ENCODE results near the gene GRIN2A.

Gene GRIN2A

GRCh38 chr16:10128397-10129258 lies 53.6 kb downstream of the GRIN2A start:
- DNase-seq, result no peak

DNA sequence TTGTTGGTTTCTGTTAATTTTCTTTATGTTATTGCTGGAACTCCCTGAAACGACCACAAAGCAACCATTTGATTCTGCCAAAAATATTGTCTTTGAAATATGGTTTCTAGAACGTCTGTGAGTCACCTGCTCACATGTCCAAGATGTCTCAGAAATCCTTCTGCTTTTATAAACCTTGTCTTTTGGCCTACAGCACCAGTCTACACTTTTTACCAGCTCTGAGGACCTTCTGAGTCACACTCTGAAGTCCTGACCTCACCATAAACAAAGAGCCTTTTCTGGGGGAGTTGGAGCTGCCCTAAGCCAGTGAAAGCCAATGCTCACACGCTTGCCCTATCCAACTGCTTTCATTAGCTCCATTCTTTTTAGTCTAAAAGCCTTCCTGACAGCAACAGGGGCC lies 55.5 kb downstream of the GRIN2A start:
- no peak for DNase-seq

DNA sequence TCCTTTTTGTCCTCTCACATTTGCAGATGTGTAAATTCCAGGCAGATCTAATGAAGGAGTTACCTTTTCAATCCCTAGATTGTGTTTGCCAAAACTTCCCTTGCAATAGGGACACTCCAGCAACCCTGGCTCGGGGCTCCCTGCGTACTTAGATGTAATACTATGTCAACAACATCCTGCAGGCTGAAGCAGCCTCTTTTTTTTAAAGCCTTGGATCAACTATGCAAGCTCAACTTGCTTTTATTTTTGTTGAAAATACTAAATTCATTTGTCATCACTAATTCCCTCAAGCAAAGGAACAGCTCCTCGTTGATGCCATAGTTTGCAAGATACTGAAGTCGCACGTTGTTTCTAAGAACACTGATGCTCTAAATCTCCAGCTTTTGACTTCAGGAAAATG lies 59.1 kb downstream of the GRIN2A start:
- DNase-seq, result no peak

DNA sequence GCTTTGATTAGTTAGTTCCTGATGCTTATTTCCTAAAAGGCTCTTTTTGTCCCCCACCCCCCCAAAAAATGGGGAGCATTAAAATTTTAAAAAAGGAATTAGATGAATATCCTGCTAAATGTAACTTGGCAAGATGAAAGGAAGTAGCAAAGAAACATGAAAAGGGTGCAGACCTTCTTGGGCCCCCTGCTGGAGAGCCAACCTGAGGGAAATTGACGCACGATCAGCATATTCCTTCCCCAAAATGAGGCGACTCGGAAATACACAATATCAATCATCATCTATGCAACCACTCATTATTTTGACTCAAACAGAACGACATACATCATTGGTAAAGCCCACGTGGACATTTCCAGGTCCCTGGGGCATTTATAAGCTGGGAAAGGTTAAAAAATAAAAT lies 59.7 kb downstream of the GRIN2A start:
- no peak for DNase-seq

DNA sequence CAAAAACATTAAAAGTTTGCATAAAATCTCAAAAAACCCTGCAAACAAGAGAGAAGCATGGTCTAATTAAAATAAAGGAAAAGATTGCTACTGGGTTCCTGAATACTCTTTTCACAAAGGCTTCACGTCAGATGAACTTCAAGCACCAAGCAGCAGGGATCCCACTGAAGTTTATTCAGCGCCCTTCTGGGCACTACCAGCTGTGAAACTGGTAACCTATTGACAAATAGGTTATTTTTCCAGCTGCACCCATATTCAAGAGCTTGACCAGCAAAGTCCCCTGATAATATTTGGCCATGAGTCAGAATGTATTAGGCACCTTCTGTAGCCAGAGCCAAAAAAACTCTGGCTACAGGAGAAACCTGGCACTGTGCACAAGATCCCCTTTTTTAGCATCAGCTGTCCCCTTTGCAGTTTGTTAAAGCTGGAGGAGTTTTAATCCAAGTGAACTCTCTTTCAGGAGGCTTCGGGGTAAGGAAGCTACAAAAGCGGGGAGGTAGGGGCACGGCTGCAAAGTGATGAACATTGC lies 60.3 kb downstream of the GRIN2A start:
- no peak for DNase-seq

GRCh38 chr16:10121491-10121890 lies 60.7 kb downstream of the GRIN2A start:
- DNase-seq, result no peak

DNA sequence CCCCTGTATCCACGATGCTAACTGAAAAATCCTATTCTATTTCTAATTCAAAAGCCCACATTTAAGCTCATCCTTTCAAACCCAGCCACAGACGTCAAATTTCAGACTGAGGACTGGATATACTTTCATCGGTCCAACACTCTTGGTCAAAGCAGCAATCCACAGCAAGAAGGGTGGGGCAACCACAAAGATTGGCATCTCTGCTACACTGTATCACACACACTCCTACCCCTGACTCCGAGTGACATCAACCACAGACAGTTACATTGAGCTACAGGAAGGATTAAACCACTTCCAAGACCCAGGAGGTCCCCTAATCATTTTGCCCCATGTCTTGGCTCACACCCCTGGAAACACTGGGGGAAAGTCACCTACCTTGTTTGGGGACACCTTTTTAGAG lies 61.3 kb downstream of the GRIN2A start:
- no peak for DNase-seq

GRCh38 chr16:10114409-10114808 lies 67.8 kb downstream of the GRIN2A start:
- DNase-seq, result no peak

- no peak for DNase-seq
These were observed 69.0 kb downstream of the GRIN2A start for GRCh38 chr16:10113248-10113647.

DNA sequence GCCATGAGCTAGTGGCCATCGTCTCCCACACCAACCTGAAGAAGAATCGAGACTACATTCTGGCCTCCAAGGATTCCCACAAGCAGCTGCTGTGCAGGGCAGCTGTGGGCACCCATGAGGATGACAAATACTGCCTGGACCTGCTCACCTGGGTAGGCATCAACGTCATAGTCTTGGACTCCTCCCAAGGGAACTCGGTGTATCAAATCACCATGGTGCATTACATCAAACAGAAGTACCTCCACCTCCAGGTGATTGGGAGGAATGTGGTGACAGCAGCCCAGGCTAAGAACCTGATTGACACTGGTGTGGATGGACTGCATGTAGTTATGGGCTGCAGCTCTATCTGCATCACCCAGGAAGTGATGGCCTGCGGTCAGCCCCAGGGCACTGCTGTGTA lies 70.2 kb downstream of the GRIN2A start:
- DNase-seq, result no peak

DNA sequence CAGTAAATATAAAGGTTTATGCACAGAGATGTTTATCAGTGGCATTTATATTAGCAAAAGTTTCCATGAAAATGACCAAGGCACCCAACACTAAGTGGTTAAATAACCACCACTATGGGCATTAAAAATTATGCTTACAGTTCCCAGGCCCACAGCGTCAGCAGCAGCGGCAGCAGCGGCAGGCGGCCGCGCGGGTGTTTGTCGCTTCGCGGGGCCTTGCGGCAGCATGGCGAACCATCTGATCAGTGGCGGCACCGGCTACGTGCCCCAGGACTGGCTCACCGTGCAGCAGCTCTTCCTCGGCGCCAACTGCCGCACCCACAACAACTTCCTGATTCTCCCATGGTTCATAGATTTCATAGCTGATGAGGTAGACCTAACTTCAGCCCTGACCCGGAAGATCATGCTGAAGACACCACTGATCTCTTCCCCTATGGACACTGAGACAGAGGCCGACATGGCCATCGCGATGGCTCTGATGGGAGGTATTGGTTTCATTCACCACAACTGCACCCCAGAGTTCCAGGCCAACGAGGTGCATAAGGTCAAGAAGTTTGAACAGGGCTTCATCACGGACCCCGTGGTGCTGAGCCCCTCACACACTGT lies 71.0 kb downstream of the GRIN2A start:
- DNase-seq, result no peak

GRCh38 chr16:10110552-10110951 lies 71.7 kb downstream of the GRIN2A start:
- DNase-seq, result no peak

- no peak for DNase-seq
These were observed 75.1 kb downstream of the GRIN2A start for GRCh38 chr16:10107081-10107480.

- DNase-seq, result no peak
These were observed 78.5 kb downstream of the GRIN2A start for GRCh38 chr16:10103700-10104099.

DNA sequence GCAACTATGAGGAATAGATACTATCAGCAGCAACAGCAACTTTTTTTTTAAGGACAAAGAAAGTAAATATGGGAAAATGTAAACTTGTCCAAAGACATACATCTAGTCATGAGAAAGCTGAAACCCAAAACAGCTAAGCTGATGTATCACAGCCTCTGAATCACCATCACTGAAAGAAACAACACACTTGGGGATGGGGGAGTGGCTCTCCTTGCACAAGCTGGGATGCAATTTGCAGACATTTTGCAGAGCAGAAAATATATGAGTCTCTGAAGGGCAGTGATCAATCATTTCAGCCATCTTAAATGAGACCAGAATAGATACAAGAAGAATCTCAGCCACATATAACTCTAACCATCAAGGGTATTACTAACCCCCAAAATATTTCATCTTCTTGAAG lies 79.1 kb downstream of the GRIN2A start:
- no peak for DNase-seq

- DNase-seq, result no peak
These were observed 81.4 kb downstream of the GRIN2A start for GRCh38 chr16:10100829-10101228.

GRCh38 chr16:10098991-10099390 lies 83.2 kb downstream of the GRIN2A start:
- no peak for DNase-seq

DNA sequence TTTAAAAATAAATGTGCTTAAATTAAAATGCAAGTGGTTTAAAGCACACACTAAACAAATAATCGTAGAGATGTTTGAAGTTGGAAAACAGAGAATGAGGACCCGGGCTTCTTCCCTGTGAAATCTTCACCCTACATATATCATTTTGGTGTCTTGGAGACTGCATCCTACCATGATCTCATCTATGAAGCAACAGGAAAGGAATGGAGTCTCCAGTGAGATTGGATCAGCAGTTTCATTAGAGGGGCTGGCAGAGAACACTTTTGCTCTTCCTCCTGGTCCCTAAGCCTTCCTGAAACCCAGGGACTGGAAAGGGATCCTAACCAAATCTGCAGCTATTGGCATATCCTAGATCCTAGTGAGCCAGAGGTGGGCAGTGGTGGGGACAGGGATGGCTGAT lies 85.0 kb downstream of the GRIN2A start:
- no peak for DNase-seq

DNA sequence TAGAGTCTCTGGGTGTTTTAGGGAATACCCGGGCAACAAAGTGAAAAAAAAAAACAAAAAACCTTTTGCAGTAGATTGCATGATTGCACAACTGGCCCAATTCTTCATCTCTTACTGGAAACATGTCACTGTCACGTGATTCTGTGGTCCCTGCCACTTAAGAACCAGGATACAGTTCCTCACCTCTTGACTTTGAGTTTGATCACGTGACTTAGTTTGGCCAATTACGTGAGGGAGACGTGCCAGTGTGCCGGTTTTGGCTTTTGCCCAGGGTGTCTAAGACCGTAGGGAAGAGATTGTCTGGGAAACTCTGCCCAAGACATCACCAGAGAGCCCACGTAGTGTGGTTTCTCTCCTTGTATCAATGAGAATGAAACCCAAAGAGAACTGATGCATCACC lies 88.7 kb downstream of the GRIN2A start:
- DNase-seq, result no peak

- DNase-seq, result no peak
These were observed 91.4 kb downstream of the GRIN2A start for GRCh38 chr16:10090816-10091215.

DNA sequence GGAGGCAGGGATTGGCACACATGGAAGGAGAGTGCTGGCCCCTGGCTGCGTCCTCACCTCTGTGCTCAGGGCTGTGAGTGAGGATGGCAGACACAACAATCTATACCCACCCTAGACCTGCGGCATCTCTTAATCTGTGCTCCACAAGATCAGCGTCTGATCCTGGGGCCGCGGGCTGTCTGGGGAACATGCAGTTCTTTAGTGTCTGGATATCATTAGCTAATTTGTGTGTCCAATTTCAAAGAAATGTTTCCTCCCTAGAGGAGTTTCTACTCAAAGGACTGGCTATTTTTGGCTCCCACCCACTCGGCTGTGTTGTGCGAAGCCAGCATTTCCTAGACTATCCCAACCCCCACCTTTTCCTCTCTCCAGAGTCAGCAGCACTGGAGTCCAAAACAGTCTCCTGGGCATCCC lies 93.8 kb downstream of the GRIN2A start:
- no peak for DNase-seq

GRCh38 chr16:10087151-10087550 lies 95.1 kb downstream of the GRIN2A start:
- no peak for DNase-seq

DNA sequence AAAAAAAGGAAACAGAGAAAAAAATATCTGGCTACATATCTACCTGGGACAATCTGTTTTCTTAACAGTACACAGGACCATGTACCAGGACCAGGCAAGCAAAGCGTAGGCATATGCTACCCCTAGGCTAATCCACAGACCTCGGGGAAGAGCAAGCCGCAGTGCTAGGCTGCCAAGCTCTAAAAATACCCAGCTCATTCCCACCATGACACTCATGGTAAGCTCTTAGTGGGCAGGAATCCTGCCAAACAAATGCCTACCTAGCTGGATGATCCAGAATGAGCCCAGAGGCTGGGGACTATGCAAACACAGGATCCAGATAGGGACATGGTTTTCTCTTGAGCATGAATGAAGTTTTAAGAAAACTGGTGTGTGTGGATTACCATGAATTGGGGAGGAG lies 95.6 kb downstream of the GRIN2A start:
- no peak for DNase-seq

- DNase-seq, result no peak
These were observed 97.0 kb downstream of the GRIN2A start for GRCh38 chr16:10085078-10085798.

Measured in NCI-H774 (cell line).